ENCODE results near the gene IGSF21. TPM values are rescaled to one million over a fixed set of nuclear protein-coding genes. Genes with fewer than 3 reads are reported as not detected.

Gene IGSF21
- total and polyA plus RNA-seq, 2 of the 4 experiments (the other 2 are of a cell fraction): not detected

DNA sequence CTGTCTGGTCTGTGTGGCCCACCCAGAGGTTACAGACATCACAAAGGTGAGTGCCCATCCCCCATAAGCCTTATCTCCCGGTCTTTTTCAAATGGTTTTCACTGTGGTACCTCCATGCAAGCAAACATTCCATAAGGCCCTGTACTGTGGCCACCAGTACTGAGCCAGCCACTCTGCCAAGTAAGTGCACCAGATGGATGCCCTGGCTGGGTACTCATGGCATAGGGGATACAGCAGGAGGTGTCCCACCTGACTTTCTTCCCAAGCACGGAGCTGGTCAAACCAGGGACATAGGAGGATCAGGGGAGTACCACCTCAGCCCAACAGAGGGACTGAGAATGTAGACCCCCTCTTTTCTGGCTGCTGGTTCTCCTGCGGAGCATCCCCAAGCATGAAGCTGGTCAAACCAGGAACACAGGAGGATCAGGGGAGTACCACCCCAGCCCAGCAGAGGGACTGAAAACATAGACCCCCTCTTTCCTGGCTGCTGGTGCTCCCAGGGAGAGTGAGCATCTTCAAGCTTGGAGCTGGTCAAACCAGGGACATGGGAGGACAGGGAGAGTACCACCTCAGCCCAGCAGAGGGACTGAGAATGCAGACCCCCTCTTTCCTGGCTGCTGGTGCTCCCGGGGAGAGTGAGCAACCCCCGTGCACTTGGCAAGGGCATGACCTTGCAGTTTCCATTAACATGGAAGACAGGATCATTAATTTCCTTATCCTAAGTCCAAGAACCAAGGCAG is 291.4 kb downstream of the IGSF21 start:
- H2BK5ac ChIP-seq (ENCODE audit: low read depth, low read length, poor library complexity, severe bottlenecking): no peak overlapping the region
- H3K23ac ChIP-seq (ENCODE audit: low read depth, low read length): no peak overlapping the region

More for the DNA sequence above, 291.4 kb downstream of the IGSF21 start:
- no peak for DNase-seq
- dilution Hi-C loops (cut with HindIII; ENCODE audit: low sequenced_read_pairs, unreplicated experiment) (no loop called here), in situ Hi-C loops (cut with MboI; ENCODE audit: low sequenced_read_pairs) (no loop called here), intact Hi-C loops (cut with micrococcal nuclease) (no loop called here)
- no peak overlapping the region for H3K4ac ChIP-seq (ENCODE audit: low read depth, low read length)
- no peak overlapping the region for H2BK120ac ChIP-seq (ENCODE audit: low read depth, low read length)
- no peak overlapping the region for H2BK20ac ChIP-seq (ENCODE audit: low read depth, low read length)
- no peak overlapping the region for H2AFZ ChIP-seq (replicated peaks; ENCODE audit: low read length, poor library complexity)
- no TSS peak for BruUV-seq (replicated peaks)
- H4K8ac ChIP-seq (ENCODE audit: low read depth in 2 of 2, low read length in 2 of 2): no peak overlapping the region
- no peaks in the 10 kb centered on the region for H3K79me1 ChIP-seq (ENCODE audit: low read depth in 1 of 2, low read length in 2 of 2)
- no peaks in the 10 kb centered on the region for H3K36me3 ChIP-seq (ENCODE audit: control insufficient read depth, insufficient read depth, low read length)
- H2AK5ac ChIP-seq (ENCODE audit: low read depth, low read length): no peak overlapping the region
- no peak overlapping the region for H3K14ac ChIP-seq (replicated peaks; ENCODE audit: low read depth, low read length)
- H4K91ac ChIP-seq (ENCODE audit: insufficient read depth, low read depth, low read length): no peak overlapping the region
- ATAC-seq (ENCODE audit: low read depth): no peak
- no peak overlapping the region for H3K9ac ChIP-seq (ENCODE audit: low read depth, low read length)
- no peak overlapping the region for H3K56ac ChIP-seq (ENCODE audit: extremely low read depth, insufficient read depth, low read length)
- H2AK9ac ChIP-seq (replicated peaks; ENCODE audit: low read depth, low read length, poor library complexity): no peak overlapping the region
- H4K20me1 ChIP-seq (ENCODE audit: insufficient read depth, low read length): no peaks in the 10 kb centered on the region
- H3K27me3 ChIP-seq (ENCODE audit: control insufficient read depth, insufficient read depth, low read length): no peaks in the 10 kb centered on the region
- no peak overlapping the region for H4K5ac ChIP-seq (ENCODE audit: low read depth, low read length)
- H2BK15ac ChIP-seq (ENCODE audit: low read depth, low read length): no peak overlapping the region
- ChIA-PET POLR2A (ENCODE audit: unreplicated experiment) (no interaction called here), CTCF (no interaction called here)
- TF ChIP-seq MAFK (IDR thresholded peaks at IDR 0.05; ENCODE audit: low read depth, low read length) (no peak), USF2 (IDR thresholded peaks at IDR 0.05; ENCODE audit: low read depth, low read length) (no peak), POLR2A (IDR thresholded peaks at IDR 0.05; ENCODE audit: low read depth, low read length) (no peak), FOS (IDR thresholded peaks at IDR 0.05; ENCODE audit: low read depth, low read length) (no peak), CHD1 (IDR thresholded peaks at IDR 0.05; ENCODE audit: low read depth, low read length) (no peak), RCOR1 (IDR thresholded peaks at IDR 0.05; ENCODE audit: insufficient replicate concordance, low read length) (no peak), SMC3 (IDR thresholded peaks at IDR 0.05; ENCODE audit: low read depth, low read length) (no peak), NFE2L2 (IDR thresholded peaks at IDR 0.05; ENCODE audit: low read depth, low read length) (no peak), MAZ (IDR thresholded peaks at IDR 0.05; ENCODE audit: borderline replicate concordance, low read depth, low read length) (no peak), RAD21 (IDR thresholded peaks at IDR 0.05; ENCODE audit: low read length) (no peak), RFX5 (IDR thresholded peaks at IDR 0.05; ENCODE audit: low read depth, low read length) (no peak), MXI1 (IDR thresholded peaks at IDR 0.05; ENCODE audit: borderline replicate concordance, low read depth, low read length) (no peak), BHLHE40 (IDR thresholded peaks at IDR 0.05; ENCODE audit: low read depth, low read length) (no peak), CEBPB (IDR thresholded peaks at IDR 0.05; ENCODE audit: low read depth, low read length) (no peak)
- TF ChIP-seq, protein P1, sequence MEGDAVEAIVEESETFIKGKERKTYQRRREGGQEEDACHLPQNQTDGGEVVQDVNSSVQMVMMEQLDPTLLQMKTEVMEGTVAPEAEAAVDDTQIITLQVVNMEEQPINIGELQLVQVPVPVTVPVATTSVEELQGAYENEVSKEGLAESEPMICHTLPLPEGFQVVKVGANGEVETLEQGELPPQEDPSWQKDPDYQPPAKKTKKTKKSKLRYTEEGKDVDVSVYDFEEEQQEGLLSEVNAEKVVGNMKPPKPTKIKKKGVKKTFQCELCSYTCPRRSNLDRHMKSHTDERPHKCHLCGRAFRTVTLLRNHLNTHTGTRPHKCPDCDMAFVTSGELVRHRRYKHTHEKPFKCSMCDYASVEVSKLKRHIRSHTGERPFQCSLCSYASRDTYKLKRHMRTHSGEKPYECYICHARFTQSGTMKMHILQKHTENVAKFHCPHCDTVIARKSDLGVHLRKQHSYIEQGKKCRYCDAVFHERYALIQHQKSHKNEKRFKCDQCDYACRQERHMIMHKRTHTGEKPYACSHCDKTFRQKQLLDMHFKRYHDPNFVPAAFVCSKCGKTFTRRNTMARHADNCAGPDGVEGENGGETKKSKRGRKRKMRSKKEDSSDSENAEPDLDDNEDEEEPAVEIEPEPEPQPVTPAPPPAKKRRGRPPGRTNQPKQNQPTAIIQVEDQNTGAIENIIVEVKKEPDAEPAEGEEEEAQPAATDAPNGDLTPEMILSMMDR (conservative IDR thresholded peaks at IDR 0.05; ENCODE audit: low read depth, low read length): no peak
- TF ChIP-seq, protein P2, sequence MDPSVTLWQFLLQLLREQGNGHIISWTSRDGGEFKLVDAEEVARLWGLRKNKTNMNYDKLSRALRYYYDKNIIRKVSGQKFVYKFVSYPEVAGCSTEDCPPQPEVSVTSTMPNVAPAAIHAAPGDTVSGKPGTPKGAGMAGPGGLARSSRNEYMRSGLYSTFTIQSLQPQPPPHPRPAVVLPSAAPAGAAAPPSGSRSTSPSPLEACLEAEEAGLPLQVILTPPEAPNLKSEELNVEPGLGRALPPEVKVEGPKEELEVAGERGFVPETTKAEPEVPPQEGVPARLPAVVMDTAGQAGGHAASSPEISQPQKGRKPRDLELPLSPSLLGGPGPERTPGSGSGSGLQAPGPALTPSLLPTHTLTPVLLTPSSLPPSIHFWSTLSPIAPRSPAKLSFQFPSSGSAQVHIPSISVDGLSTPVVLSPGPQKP (IDR thresholded peaks at IDR 0.05; ENCODE audit: borderline replicate concordance, low read depth, low read length): no peak
- 0% methylated on average over 2 of the region's 5 CpGs; no CpG with 5 or more reads in 1 of the 2 experiments for WGBS, 2 experiments (ENCODE audit: extremely low coverage in 2 of 2, insufficient read length in 1 of 2)
- H3K4me2 ChIP-seq (ENCODE audit: low read depth, low read length): no peak overlapping the region
- H3K27ac ChIP-seq (ENCODE audit: insufficient read depth, low read length): no peak overlapping the region
- no peak overlapping the region for H3K4me3 ChIP-seq (ENCODE audit: insufficient read depth, low read depth, low read length)
- H3K4me1 ChIP-seq (ENCODE audit: control insufficient read depth, insufficient read depth, low read length): no peaks in the 10 kb centered on the region
- H3K18ac ChIP-seq (ENCODE audit: low read depth, low read length): no peak overlapping the region
- peaks cover 42% of the 10 kb centered on the region for H3K9me3 ChIP-seq (ENCODE audit: control insufficient read depth, insufficient read depth, low read length)
- no peaks in the 10 kb centered on the region for H3K9me1 ChIP-seq (ENCODE audit: insufficient read depth, low read length)

All from IMR-90 (cell line).